IMR-90 (cell line): Measurements from ENCODE around the gene KRTAP2-1. TPM values are rescaled to one million over a fixed set of nuclear protein-coding genes. Genes with fewer than 3 reads are reported as not detected.

Source experiments
- ATAC-seq: fragments of 200-7000 bp; cut with Tn5 transposase; 2 replicates; pipeline ENCODE4 v1.9.1; 2020; ENCODE audit warnings: low read depth, mild to moderate bottlenecking, moderate library complexity
- BruUV-seq: library from RNA; stranded (reverse); fragments of 400-500 nt; replicated peaks from 2 replicates; lab custom pipeline; 2021; lab: Mats Ljungman, UMichigan
- CTCF ChIA-PET: fragments of 300-600 bp; formaldehyde crosslinking; extraction: SDS; loops from one replicate; lab custom pipeline; 2021; ENCODE audit warnings: antibody characterized with exemption; lab: Yijun Ruan, JAX
- POLR2A ChIA-PET: fragments of 300-600 bp; sonication (Branson Sonifier 250); formaldehyde crosslinking; loops from one replicate; lab custom pipeline; 2022; ENCODE audit warnings: antibody characterized with exemption; ENCODE audit not compliant: unreplicated experiment; lab: Charles Lee
- DNase-seq: peaks from one replicate; pipeline ENCODE4 v3.0.0; 2013
- H2AFZ ChIP-seq: replicated peaks from 2 replicates; pipeline ENCODE3; 2013; ENCODE audit warnings: low read length, mild to moderate bottlenecking; ENCODE audit not compliant: poor library complexity
- H2AK5ac ChIP-seq: 2 replicates; pipeline ENCODE4 v1.6.1; 2013; ENCODE audit warnings: low read depth, low read length, inconsistent platforms
- H2AK9ac ChIP-seq: replicated peaks from 2 replicates; pipeline ENCODE3; 2013; ENCODE audit warnings: mild to moderate bottlenecking, low read depth, low read length, moderate library complexity; ENCODE audit not compliant: poor library complexity
- H2BK120ac ChIP-seq: 2 replicates; pipeline ENCODE4 v1.6.1; 2013; ENCODE audit warnings: low read depth, low read length, inconsistent platforms
- H2BK15ac ChIP-seq: 3 replicates; pipeline ENCODE4 v1.6.1; 2013; ENCODE audit warnings: low read depth, low read length, inconsistent platforms
- H2BK20ac ChIP-seq: 2 replicates; pipeline ENCODE4 v1.6.1; 2013; ENCODE audit warnings: low read depth, mild to moderate bottlenecking, inconsistent platforms, low read length, moderate library complexity
- H2BK5ac ChIP-seq: 2 replicates; pipeline ENCODE4 v1.6.1; 2013; ENCODE audit warnings: mild to moderate bottlenecking, low read depth, low read length, inconsistent platforms; ENCODE audit not compliant: poor library complexity, severe bottlenecking
- H3K14ac ChIP-seq: replicated peaks from 2 replicates; pipeline ENCODE4 v1.6.1; 2013; ENCODE audit warnings: low read depth, low read length, inconsistent platforms
- H3K18ac ChIP-seq: 2 replicates; pipeline ENCODE4 v1.6.1; 2013; ENCODE audit warnings: low read depth, low read length, control low read depth
- H3K23ac ChIP-seq: 2 replicates; pipeline ENCODE4 v1.6.1; 2013; ENCODE audit warnings: low read depth, low read length, inconsistent platforms
- H3K27ac ChIP-seq: 2 replicates; pipeline ENCODE4 v1.5.1; 2013; ENCODE audit warnings: mild to moderate bottlenecking, control low read depth, low read length; ENCODE audit not compliant: insufficient read depth
- H3K27me3 ChIP-seq: 2 replicates; pipeline ENCODE4 v1.6.1; 2013; ENCODE audit warnings: low read length; ENCODE audit not compliant: control insufficient read depth, insufficient read depth
- H3K36me3 ChIP-seq: 2 replicates; pipeline ENCODE4 v1.6.1; 2013; ENCODE audit warnings: low read length, mixed read lengths; ENCODE audit not compliant: control insufficient read depth, insufficient read depth
- H3K4ac ChIP-seq: 2 replicates; pipeline ENCODE4 v1.6.1; 2013; ENCODE audit warnings: low read depth, low read length, inconsistent platforms
- H3K4me1 ChIP-seq: 2 replicates; pipeline ENCODE4 v1.6.1; 2013; ENCODE audit warnings: low read length, mixed read lengths; ENCODE audit not compliant: control insufficient read depth, insufficient read depth
- H3K4me2 ChIP-seq: 2 replicates; pipeline ENCODE4 v1.6.1; 2013; ENCODE audit warnings: low read depth, mild to moderate bottlenecking, control low read depth, low read length, moderate library complexity
- H3K4me3 ChIP-seq: 2 replicates; pipeline ENCODE4 v1.5.1; 2013; ENCODE audit warnings: low read depth, mild to moderate bottlenecking, control low read depth, low read length, moderate library complexity; ENCODE audit not compliant: insufficient read depth
- H3K56ac ChIP-seq: 2 replicates; pipeline ENCODE4 v1.6.1; 2013; ENCODE audit warnings: low read length, inconsistent platforms; ENCODE audit not compliant: insufficient read depth; ENCODE audit errors: extremely low read depth
- H3K79me1 ChIP-seq, 2 experiments: 2 replicates each; pipeline ENCODE4 v1.6.1; 2013; ENCODE audit warnings: low read length in 2 of 2, inconsistent platforms in 1 of 2, low read depth in 1 of 2
- H3K9ac ChIP-seq: 2 replicates; pipeline ENCODE4 v1.6.1; 2013; ENCODE audit warnings: low read depth, low read length, control low read depth
- H3K9me1 ChIP-seq: 2 replicates; pipeline ENCODE4 v1.6.1; 2013; ENCODE audit warnings: low read length, inconsistent platforms; ENCODE audit not compliant: insufficient read depth
- H3K9me3 ChIP-seq: 2 replicates; pipeline ENCODE4 v1.6.1; 2013; ENCODE audit warnings: low read length; ENCODE audit not compliant: control insufficient read depth, insufficient read depth
- H4K20me1 ChIP-seq: 2 replicates; pipeline ENCODE4 v1.6.1; 2013; ENCODE audit warnings: low read length, inconsistent platforms; ENCODE audit not compliant: insufficient read depth
- H4K5ac ChIP-seq: 2 replicates; pipeline ENCODE4 v1.6.1; 2013; ENCODE audit warnings: mild to moderate bottlenecking, low read depth, low read length, control low read depth
- H4K8ac ChIP-seq, 2 experiments: 2 replicates each; pipeline ENCODE4 v1.6.1; 2013; ENCODE audit warnings: low read depth in 2 of 2, low read length in 2 of 2, control low read depth in 1 of 2, inconsistent platforms in 1 of 2
- H4K91ac ChIP-seq: 2 replicates; pipeline ENCODE4 v1.6.1; 2013; ENCODE audit warnings: low read depth, low read length, inconsistent platforms; ENCODE audit not compliant: insufficient read depth
- BHLHE40 ChIP-seq: fragments of 150-350 bp; IDR thresholded peaks from 2 replicates; pipeline ENCODE4 v1.6.1; 2016; ENCODE audit warnings: mild to moderate bottlenecking, low read depth, low read length
- CEBPB ChIP-seq: IDR thresholded peaks from 2 replicates; pipeline ENCODE4 v1.6.1; 2012; ENCODE audit warnings: low read depth, low read length, improper control_type of control experiment
- FOS ChIP-seq: fragments of 150-350 bp; IDR thresholded peaks from 2 replicates; pipeline ENCODE4 v1.6.1; 2016; ENCODE audit warnings: low read depth, low read length
- MAFK ChIP-seq: IDR thresholded peaks from 2 replicates; pipeline ENCODE4 v1.6.1; 2012; ENCODE audit warnings: low read depth, low read length, improper control_type of control experiment
- MAZ ChIP-seq: IDR thresholded peaks from 2 replicates; pipeline ENCODE4 v1.6.1; 2012; ENCODE audit warnings: low read depth, mild to moderate bottlenecking, low read length, improper control_type of control experiment, moderate library complexity, borderline replicate concordance
- MXI1 ChIP-seq: IDR thresholded peaks from 2 replicates; pipeline ENCODE4 v1.6.1; 2012; ENCODE audit warnings: low read depth, mild to moderate bottlenecking, low read length, moderate library complexity, borderline replicate concordance
- NFE2L2 ChIP-seq: fragments of 150-350 bp; IDR thresholded peaks from 2 replicates; pipeline ENCODE4 v1.6.1; 2016; ENCODE audit warnings: low read depth, mild to moderate bottlenecking, low read length
- POLR2A ChIP-seq: IDR thresholded peaks from 2 replicates; pipeline ENCODE4 v1.6.1; 2012; ENCODE audit warnings: mild to moderate bottlenecking, low read depth, low read length
- RAD21 ChIP-seq: IDR thresholded peaks from 2 replicates; pipeline ENCODE4 v1.6.1; 2012; ENCODE audit warnings: low read length, improper control_type of control experiment
- RCOR1 ChIP-seq: IDR thresholded peaks from 2 replicates; pipeline ENCODE4 v1.6.1; 2012; ENCODE audit warnings: mild to moderate bottlenecking, low read length, improper control_type of control experiment; ENCODE audit not compliant: insufficient replicate concordance
- SMC3 ChIP-seq: fragments of 150-350 bp; IDR thresholded peaks from 2 replicates; pipeline ENCODE4 v1.6.1; 2016; ENCODE audit warnings: low read depth, mild to moderate bottlenecking, antibody characterized with exemption, low read length, moderate library complexity
- WGBS, 2 experiments: methylation state at CpG; one replicate each; pipeline versions ENCODE4 v1.1.5 to v1.1.7; 2013; ENCODE audit warnings: missing lambda C conversion rate in 2 of 2; ENCODE audit not compliant: insufficient read length in 1 of 2; ENCODE audit errors: extremely low coverage in 2 of 2; 5-methylcytosine and 5-hydroxymethylcytosine counted together
- dilution Hi-C: fragments of 300-500 bp; cut with HindIII; formaldehyde crosslinking; loops from one replicate; pipeline ENCODE4 v1.14.3; 2018; ENCODE audit warnings: low sequenced_read_pairs; ENCODE audit not compliant: unreplicated experiment
- in situ Hi-C: fragments of 300-500 bp; cut with MboI; formaldehyde crosslinking; loops from 3 replicates; pipeline ENCODE4 v1.14.3; 2019; ENCODE audit warnings: low sequenced_read_pairs, inconsistent platforms, mixed read lengths
- intact Hi-C: fragments of 100-400 bp; cut with micrococcal nuclease; formaldehyde crosslinking; loops from 2 replicates; pipeline ENCODE4 v1.10.0; 2022
- polyA plus RNA-seq, 3 experiments: library from polyadenylated mRNA; depleted of rRNA; stranded (reverse); fragments of >200 nt; gene quantifications; 2 replicates each; pipeline ENCODE4 v1.2.3, GENCODE V29; 2012; ENCODE audit warnings: low replicate concordance in 1 of 3
- total RNA-seq: library from RNA; depleted of rRNA; stranded (reverse); fragments of >200 nt; gene quantifications from 2 replicates; pipeline ENCODE4 v1.2.3, GENCODE V29; 2012
- TF ChIP-seq, protein P1 (sequence below): conservative IDR thresholded peaks from 2 replicates; pipeline ENCODE4 v1.5.1; 2012; ENCODE audit warnings: mild to moderate bottlenecking, low read depth, low read length, improper control_type of control experiment

Gene KRTAP2-1
- total and polyA plus RNA-seq, 2 of the 4 experiments (the other 2 are of a cell fraction), result not detected

- no peak for DNase-seq
- intact Hi-C loops (no loop called here), dilution Hi-C loops (no loop called here), in situ Hi-C loops (no loop called here)
- no peak overlapping the region for H2AK9ac ChIP-seq
- no peaks in the 10 kb centered on the region for H3K36me3 ChIP-seq
- TF ChIP-seq FOS (no peak), BHLHE40 (no peak), POLR2A (no peak), CEBPB (no peak), SMC3 (no peak), RAD21 (no peak), NFE2L2 (no peak), MAZ (no peak), MAFK (no peak), RCOR1 (no peak), MXI1 (no peak)
- TF ChIP-seq, protein P1, sequence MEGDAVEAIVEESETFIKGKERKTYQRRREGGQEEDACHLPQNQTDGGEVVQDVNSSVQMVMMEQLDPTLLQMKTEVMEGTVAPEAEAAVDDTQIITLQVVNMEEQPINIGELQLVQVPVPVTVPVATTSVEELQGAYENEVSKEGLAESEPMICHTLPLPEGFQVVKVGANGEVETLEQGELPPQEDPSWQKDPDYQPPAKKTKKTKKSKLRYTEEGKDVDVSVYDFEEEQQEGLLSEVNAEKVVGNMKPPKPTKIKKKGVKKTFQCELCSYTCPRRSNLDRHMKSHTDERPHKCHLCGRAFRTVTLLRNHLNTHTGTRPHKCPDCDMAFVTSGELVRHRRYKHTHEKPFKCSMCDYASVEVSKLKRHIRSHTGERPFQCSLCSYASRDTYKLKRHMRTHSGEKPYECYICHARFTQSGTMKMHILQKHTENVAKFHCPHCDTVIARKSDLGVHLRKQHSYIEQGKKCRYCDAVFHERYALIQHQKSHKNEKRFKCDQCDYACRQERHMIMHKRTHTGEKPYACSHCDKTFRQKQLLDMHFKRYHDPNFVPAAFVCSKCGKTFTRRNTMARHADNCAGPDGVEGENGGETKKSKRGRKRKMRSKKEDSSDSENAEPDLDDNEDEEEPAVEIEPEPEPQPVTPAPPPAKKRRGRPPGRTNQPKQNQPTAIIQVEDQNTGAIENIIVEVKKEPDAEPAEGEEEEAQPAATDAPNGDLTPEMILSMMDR, result no peak
- no peaks in the 10 kb centered on the region for H3K9me1 ChIP-seq
- ChIA-PET CTCF (no interaction called here), POLR2A (no interaction called here)
- ATAC-seq, result no peak
- no peaks in the 10 kb centered on the region for H3K27me3 ChIP-seq
- H3K4me1 ChIP-seq, result no peaks in the 10 kb centered on the region
- H3K79me1 ChIP-seq, result no peaks in the 10 kb centered on the region
- H3K14ac ChIP-seq, result no peak overlapping the region
- no peak overlapping the region for H2BK120ac ChIP-seq
- H3K4me2 ChIP-seq, result no peak overlapping the region
- H2AK5ac ChIP-seq, result no peak overlapping the region
- H3K56ac ChIP-seq, result no peak overlapping the region
- no TSS peak for BruUV-seq
- H3K9me3 ChIP-seq, result no peaks in the 10 kb centered on the region
- no peak overlapping the region for H4K91ac ChIP-seq
- H2BK20ac ChIP-seq, result no peak overlapping the region
- no peak overlapping the region for H3K4me3 ChIP-seq
- no peak overlapping the region for H2BK15ac ChIP-seq
- no peak overlapping the region for H3K23ac ChIP-seq
- H2AFZ ChIP-seq, result no peak overlapping the region
- H4K8ac ChIP-seq, result no peak overlapping the region
- H3K9ac ChIP-seq, result no peak overlapping the region
- no peak overlapping the region for H4K5ac ChIP-seq
- no peaks in the 10 kb centered on the region for H4K20me1 ChIP-seq
- no CpG with 5 or more reads among the region's 4 CpGs for WGBS, 2 experiments
- H3K4ac ChIP-seq, result no peak overlapping the region
- H3K18ac ChIP-seq, result no peak overlapping the region
- no peak overlapping the region for H3K27ac ChIP-seq
- H2BK5ac ChIP-seq, result no peak overlapping the region
Observed at GRCh38 chr17:40996829-40997228, 50.3 kb downstream of the KRTAP2-1 start.
